Activated CD8-positive, alpha-beta memory T cell treated with anti-CD3 and anti-CD28 coated beads for 36 hours (primary cell): ENCODE data around the gene C10orf105. TPM values are rescaled to one million over a fixed set of nuclear protein-coding genes. Genes with fewer than 3 reads are reported as not detected.

Experiments
- CTCF ChIA-PET: fragments of 350-600 bp; sonication (Branson Sonifier 250); formaldehyde crosslinking; loops from one replicate; lab custom pipeline; 2021; ENCODE audit warnings: antibody characterized with exemption; lab: Charles Lee
- POLR2A ChIA-PET: fragments of 350-600 bp; sonication (Branson Sonifier 250); formaldehyde crosslinking; loops from one replicate; lab custom pipeline; 2021; ENCODE audit warnings: antibody characterized with exemption; lab: Charles Lee
- total RNA-seq, 2 experiments: library from RNA; stranded (reverse); gene quantifications; one replicate each; pipeline ENCODE4 v1.2.3, GENCODE V29; 2021

C10orf105 gene
- total RNA-seq, 2 experiments from 2014 or later = 0.15 to 0.17 TPM

DNA sequence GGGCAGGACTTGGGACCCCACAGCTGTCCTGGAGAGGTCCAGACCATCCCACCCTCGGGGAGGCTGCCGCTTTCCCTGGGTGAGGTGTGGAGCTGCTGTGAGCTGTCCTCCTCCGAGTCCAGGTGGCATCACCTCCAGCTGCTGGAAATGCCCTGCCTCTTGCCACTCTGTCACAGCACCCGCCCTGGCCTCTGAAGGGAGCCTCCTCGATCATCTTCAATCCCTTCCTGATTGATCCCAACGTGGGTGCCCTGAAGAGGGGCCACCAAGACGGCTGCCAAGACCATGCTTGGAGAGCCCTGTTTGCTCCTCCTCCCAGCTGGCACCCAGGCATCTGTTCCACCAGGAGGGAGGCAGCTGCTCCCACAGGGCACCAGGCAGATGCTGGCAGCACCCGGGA lies 4.6 kb downstream of the C10orf105 start:
- CTCF ChIA-PET = interaction anchor here (1.1 to 6.1 kb wide), 3 partner anchors 11 to 96 kb away, joined by 3 to 30 read pairs (median 3); no protein-coding TSS in a partner anchor
- POLR2A ChIA-PET = interaction anchor here (2.3 kb wide), 1 partner anchor 15 kb away, joined by 6 read pairs; no protein-coding TSS in a partner anchor

DNA sequence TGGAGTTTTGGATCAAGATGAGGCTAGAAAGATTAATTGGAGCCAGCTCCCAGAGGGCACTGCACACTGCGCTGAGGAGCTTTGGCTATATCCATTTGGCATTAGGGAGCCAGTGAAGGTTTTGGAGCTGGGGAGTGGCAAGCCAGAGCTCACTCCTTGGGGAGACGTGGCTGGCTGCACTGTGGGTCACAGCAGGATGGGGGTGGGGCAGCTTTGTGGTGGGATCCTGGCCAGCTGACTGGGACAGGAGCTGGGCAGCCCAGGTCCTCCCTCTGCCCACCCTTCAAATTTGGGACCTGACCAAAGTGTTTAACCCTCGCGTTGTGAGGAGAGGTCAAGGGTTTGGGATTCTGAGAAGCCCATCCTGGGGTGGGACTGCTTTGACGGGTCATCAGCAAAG lies 5.0 kb downstream of the C10orf105 start:
- POLR2A ChIA-PET = interaction anchor here (2.3 kb wide), 1 partner anchor 16 kb away, joined by 6 read pairs; no protein-coding TSS in a partner anchor
- CTCF ChIA-PET = interaction anchor here (1.1 to 6.1 kb wide), 4 partner anchors 11 to 96 kb away, joined by 3 to 30 read pairs (median 4); no protein-coding TSS in a partner anchor

DNA sequence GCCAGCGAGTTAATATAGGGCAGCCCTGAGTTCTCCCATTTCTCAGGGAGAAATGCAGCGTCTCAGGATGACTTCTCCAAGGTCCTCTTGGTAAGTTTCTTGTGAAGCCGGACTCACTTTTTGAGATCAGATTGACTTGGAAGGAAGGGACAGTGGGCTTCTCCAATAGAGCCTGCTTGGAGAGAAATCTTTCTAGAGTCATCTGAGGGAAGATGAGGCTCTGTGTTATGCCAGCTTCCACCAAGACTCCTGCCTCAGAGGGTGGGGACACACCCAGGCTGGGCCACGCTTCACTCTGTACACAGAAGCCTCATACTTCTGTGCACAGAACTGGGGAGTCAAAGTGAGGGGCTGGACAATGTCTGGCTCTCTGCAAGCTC lies 5.6 kb downstream of the C10orf105 start:
- ChIA-PET POLR2A (no interaction called here), CTCF (interaction anchor here (1.3 to 6.1 kb wide), 5 partner anchors 9 to 59 kb away, joined by 3 to 30 read pairs (median 6); partner anchors contain the start of gene VSIR)

DNA sequence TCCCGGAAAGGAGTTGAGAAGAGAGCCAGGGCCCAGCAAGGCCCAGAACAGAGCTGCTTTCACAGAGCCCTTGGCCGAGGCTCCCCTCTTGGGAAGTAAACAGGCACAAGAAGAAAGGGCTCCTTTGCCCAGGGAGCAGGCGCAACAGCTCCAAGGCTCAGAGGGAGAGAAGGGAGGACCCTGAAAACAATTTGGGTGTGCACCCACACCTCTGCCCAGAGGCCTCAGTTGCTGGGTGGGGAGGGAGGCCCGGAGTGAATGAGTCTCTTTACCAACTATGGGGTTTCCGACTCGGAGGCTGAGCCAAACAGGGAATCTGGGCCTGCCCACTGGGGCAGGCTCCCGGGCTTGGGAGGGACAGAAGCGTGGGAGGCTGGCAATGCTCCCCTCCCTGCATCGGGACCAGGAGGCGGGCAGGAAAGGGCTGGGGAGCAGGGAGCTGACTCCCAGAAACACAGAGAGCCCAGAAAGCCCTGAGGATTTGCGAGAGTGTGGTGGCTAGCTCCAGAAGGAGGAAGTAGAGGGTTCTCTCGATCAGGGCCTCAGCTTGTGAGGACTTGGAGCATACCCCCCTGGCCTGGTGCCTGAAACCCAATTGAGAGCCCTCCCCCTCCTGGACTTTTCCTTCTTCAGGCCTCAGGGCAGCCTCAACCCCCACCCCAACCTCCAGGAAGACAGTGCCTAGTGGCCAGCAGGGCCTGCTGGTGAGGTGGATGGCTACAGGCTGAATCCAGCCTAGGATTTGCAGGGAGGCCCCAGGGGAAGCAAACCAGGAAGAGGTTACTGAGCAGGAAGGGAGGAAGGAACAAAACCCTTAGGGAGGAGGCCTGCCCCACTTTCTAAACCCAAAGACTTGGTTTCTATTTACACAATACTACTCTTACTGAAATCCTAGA lies 6.2 kb downstream of the C10orf105 start:
- ChIA-PET CTCF (interaction anchor here (1.0 to 6.1 kb wide), 7 partner anchors 9 to 60 kb away, joined by 3 to 30 read pairs (median 5); partner anchors contain the start of gene VSIR), POLR2A (interaction anchor here (0.7 to 0.8 kb wide), 2 partner anchors 36 to 60 kb away, joined by 3 to 4 read pairs; partner anchors contain the start of gene VSIR)

DNA sequence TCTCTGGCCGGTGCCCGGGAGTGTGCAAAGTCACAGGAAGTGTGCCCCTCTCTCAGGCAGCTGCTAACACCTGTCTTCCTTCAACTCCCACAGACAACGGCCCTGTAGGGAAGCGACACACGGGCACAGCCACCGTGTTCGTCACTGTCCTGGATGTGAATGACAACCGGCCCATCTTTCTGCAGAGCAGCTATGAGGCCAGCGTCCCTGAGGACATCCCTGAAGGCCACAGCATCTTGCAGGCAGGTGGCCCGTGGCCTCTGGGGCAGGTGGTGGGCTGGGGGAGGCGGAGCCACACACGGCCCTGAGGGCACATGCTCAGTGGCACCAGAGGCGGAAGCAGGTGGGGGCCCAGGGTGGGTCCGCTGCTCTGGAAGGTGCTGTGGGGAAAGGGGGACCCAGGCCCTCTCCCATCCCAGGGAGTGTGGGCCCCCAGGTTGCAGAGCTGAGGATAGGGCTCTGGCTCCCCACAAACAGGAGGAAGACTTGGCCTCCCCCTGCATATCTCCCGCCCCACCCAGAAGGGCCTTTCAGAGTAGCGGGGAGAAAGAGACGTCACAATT lies 6.9 kb downstream of the C10orf105 start:
- ChIA-PET POLR2A (interaction anchor here (0.7 to 1.1 kb wide), 3 partner anchors 16 to 61 kb away, joined by 3 to 4 read pairs (median 4); partner anchors contain the start of gene VSIR), CTCF (interaction anchor here (1.0 to 6.1 kb wide), 7 partner anchors 10 to 61 kb away, joined by 3 to 30 read pairs (median 6); partner anchors contain the start of gene VSIR)

DNA sequence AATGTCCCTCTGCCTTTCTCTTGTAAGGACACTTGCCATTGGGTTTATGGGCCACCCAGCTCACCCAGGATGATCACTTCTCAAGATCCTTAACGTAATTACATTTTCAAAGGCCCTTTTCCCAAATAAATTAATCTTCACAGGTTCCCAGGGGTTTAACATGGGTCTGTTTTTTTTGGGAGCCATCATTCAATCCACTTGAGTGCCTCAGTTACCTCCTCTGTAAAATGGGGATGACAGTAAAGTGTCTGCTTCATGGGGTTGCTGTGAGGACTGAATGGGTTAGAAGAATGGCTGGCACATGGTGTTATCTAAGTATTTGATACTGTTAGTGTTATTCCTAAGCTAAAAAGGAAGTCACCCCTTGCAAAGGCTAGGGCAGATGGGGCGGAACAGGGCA lies 7.4 kb downstream of the C10orf105 start:
- ChIA-PET CTCF (interaction anchor here (1.1 to 6.1 kb wide), 4 partner anchors 13 to 61 kb away, joined by 5 to 30 read pairs (median 7); partner anchors contain the start of gene VSIR), POLR2A (interaction anchor here (1.1 kb wide), 1 partner anchor 15 kb away, joined by 4 read pairs; no protein-coding TSS in a partner anchor)

DNA sequence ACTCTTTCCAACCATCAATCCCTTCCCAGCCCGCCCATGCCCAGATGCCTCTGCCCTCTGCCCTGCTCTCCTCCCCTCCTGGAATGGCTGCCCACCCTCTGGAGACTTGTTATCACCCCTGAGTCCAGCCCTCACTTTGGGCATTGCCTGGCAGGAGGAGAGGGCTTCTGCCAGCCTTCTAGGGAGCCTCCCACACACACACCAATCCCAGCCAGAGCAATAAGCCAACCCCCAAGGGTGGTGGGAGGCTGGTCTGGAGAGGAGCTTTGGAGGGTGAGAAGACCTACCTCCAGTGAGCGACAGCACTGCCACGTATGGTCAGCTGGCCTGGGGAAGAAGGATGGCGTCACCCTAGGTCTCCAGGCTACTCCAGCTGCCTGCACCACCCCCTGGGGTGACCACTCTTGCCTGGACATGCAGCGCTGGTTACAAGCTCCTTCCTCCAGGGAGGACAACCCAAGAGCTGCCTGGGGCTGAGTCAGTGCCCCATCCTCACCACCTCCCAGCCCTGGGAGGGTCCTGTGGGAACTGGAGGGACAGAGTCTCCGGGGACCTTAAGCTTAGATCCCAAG lies 8.4 kb downstream of the C10orf105 start:
- ChIA-PET CTCF (interaction anchor here (1.1 to 6.1 kb wide), 3 partner anchors 13 to 15 kb away, joined by 5 to 30 read pairs (median 8); no protein-coding TSS in a partner anchor), POLR2A (no interaction called here)

DNA sequence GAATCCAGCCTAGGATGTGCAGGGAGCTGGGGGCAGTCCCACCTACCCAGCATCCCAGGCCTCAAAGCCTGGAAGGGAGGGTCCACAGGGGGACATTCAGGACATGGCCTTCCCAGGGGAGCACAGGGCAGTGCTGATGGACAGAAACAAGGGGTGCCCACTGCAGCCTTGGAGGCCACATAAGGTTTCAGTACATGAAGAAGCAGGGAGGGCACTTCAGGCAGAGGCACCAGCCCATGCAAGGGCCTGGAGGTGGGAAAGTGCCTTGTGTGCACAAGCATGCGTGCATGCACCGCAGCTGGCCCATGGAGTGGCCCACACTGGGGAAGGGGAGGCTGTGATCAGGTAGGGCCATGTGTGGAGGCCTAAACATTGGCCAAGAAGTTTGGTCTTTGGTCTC lies 9.1 kb downstream of the C10orf105 start:
- ChIA-PET CTCF (no interaction called here), POLR2A (no interaction called here)

DNA sequence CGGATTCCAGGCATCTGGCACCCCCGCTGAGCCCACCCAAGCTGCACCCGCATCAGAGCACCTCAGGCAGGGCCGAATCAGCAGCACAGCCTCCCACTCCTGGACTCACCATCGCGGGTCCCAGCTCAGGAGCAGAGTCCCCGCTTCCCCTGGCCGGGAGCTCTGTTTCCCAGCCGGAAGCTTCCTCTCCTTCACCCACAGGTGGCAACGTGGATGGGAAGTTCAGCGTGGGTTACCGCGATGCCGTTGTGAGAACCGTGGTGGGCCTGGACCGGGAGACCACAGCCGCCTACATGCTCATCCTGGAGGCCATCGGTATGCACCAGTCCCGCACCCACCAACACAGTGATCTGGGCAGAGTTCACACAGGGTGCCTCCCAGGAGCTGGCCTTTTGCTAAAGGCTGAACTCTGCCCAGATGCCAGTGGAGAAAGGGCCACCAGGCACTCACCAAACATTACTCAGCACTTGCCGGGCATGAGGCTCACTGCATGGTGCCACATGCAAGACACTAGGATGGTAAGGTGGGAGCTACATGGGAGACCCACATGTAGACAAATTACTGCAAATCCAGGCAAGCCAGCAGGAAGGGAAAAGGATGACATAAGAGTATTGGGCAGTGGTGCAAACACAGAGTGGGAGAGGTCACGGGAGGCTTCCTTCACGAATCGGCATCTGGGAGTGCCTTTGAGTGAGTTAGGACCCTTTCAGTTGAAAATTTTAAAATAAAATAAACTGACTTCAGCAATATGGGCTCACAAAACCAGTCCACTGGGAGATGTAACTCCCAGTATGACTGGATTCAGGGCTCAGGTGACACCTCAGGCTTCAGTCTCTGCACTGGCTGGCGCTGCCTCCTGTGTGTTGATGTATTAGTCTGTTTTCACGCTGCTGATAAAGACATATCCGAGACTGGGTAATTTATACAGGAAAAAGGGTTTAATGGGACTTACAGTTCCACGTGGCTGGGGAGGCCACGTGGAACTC lies 10.4 kb downstream of the C10orf105 start:
- ChIA-PET CTCF (interaction anchor here (0.8 to 4.3 kb wide), 30 partner anchors 7 to 395 kb away, joined by 3 to 55 read pairs (median 4); partner anchors contain the start of genes C10orf105 and VSIR), POLR2A (interaction anchor here (0.5 kb wide), 1 partner anchor 1207 kb away, joined by 3 read pairs; no protein-coding TSS in a partner anchor)

DNA sequence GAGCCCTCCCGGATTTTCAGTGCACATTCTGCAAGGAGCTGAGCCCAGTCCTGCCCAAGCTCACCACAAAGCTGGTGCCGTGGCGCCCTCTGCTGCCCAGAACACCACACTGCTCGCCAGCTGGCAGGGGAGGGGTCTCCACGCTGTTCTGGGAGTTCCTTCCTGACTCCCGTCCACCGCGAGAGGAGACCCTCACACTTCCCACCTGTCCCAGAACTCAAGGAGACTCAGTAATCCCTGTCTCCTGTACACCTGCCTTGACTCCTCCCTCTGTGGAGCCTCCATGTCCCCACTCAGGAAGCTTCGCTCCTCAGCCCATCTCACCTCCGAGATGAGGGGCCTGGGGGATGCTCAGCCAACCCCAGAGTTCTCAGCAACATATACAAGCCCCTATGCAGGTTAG lies 11.3 kb downstream of the C10orf105 start:
- ChIA-PET CTCF (interaction anchor here (0.6 to 4.3 kb wide), 33 partner anchors 8 to 394 kb away, joined by 3 to 55 read pairs (median 4); partner anchors contain the start of genes CDH23 and VSIR), POLR2A (no interaction called here)

DNA sequence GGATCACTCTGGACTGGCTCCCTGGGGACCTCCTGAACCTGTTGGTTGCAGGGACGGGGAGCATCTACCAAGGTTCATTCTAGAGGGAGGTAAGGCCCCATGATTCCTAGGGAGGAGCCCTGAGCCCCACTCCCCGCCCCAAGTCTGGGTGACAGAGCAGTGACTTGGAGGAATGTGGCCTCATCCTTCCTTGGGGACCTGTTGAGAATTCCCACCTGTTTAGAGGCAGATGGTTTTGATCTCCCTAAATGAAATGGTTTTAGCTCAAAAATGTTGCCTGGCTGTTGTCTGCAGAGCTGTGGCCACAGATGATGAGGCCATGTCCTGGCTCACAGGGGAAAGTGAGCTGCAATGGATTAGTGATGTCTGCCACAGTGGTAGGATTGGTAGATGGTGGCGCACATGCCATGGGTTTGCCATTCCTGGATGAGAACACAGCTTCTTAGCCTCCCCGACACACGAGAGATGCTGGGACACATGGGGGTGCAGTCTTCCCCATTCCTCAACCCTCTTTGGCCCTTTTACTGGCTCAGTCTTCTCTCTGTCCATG lies 12.3 kb downstream of the C10orf105 start:
- POLR2A ChIA-PET = no interaction called here

DNA sequence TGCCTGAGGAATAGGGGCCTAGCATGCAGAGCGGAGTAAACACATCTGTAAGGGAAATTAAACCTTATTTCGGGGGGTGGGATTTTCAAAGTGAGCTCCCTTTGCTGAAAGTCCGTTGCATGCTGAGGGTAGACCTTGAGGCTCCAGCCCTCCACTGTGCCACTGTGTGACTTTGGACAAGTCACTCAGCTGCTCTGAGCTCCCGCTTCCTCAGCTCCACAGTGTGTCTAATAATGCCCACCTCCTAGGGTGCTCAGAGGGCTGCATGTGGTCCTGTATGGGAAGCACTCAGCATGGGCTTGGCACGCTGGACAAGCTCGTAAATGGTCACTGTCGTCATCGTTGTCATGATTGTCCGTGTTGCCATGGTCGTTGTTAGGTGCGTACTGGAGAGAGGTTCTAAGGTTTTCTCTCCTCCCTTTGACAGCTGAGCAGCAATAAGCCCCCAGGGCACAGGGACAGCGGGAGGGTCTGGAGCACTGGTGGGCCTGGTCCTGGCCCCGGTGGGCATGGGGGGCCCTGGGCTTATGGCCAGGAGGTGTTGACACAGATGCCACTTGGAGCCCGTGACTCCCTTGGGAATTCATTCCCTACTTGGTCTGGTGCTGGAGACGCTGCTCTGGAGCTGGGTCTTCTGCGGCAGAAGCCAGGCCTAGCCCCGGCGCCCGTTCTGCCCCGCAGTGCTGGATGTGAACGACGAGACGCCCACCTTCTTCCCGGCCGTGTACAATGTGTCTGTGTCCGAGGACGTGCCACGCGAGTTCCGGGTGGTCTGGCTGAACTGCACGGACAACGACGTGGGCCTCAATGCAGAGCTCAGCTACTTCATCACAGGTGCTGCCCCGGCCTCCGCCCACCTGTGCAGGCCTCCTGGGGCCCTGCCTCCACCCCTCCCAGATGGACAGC lies 13.1 kb downstream of the C10orf105 start:
- POLR2A ChIA-PET = no interaction called here
- CTCF ChIA-PET = interaction anchor here (0.5 to 4.3 kb wide), 7 partner anchors 9 to 392 kb away, joined by 3 to 55 read pairs (median 4); no protein-coding TSS in a partner anchor

More for the DNA sequence above, 12.3 kb downstream of the C10orf105 start:
- CTCF ChIA-PET = interaction anchor here (0.8 to 4.3 kb wide), 14 partner anchors 9 to 393 kb away, joined by 3 to 55 read pairs (median 6); no protein-coding TSS in a partner anchor

DNA sequence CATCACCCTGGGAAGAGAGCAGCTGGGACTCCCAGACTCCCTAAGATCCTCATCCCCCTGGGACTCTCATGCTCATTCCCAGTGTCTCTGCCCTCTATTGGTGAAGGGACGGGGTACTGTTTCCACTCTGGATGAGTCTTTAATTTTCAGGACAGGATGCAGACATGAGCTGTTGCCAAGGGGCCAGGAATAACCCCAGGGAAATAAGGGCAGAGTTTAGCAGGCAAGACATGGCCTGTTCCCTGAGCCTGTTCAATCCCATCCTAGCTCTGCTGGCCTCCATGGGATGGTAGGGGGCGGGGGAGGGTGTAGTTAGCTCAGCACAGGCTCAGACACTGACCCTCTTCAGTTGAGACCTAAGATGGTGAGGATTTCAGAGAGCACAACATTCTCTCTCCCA lies 14.0 kb downstream of the C10orf105 start:
- POLR2A ChIA-PET = no interaction called here
- CTCF ChIA-PET = interaction anchor here (0.5 to 4.3 kb wide), 5 partner anchors 8 to 461 kb away, joined by 3 to 55 read pairs (median 4); no protein-coding TSS in a partner anchor

DNA sequence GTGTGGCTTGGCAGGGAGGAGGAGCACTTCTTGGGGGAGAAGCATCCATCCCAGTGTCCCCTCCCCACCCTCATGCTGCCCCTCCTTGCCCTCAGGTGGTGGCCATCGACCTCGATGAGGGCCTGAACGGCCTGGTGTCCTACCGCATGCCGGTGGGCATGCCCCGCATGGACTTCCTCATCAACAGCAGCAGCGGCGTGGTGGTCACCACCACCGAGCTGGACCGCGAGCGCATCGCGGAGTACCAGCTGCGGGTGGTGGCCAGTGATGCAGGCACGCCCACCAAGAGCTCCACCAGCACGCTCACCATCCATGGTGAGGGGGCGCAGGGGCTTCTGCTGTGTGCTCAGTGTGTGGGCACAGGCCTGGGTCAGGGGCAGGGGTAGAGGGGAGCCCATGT lies 14.8 kb downstream of the C10orf105 start:
- CTCF ChIA-PET = interaction anchor here (1.4 kb wide), 1 partner anchor 391 kb away, joined by 4 read pairs; no protein-coding TSS in a partner anchor
- POLR2A ChIA-PET = no interaction called here

DNA sequence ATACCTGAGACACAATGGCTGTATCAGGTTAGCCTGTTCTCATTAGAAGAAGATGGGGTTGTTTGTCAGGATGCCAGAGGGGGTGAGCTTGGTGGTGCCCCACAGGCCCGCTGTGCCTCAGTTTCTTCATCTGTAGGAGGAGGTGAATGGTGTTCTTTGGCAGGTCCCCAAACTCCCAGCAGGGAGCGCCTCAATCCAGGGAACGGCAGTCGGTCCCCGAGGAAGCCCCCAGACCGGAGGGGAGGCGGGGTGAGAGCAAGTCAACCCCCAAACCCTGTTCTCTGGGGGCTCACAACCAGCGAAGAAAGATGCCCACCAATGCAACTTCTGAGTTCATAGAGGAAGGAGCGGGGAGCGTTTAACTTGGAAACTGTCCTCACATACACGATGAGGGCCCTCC lies 16.0 kb downstream of the C10orf105 start:
- CTCF ChIA-PET = interaction anchor here (1.0 kb wide), 1 partner anchor 111 kb away, joined by 3 read pairs; no protein-coding TSS in a partner anchor
- POLR2A ChIA-PET = no interaction called here
